ENCODE data around the gene SNX1. TPM values are rescaled to one million over a fixed set of nuclear protein-coding genes. Genes with fewer than 3 reads are reported as not detected.

The SNX1 gene
- total and polyA plus RNA-seq, 2 of the 13 experiments (the other 11 are each of a cell fraction or from before 2014, with no cell fraction given): 29.3 to 60.1 TPM

DNA sequence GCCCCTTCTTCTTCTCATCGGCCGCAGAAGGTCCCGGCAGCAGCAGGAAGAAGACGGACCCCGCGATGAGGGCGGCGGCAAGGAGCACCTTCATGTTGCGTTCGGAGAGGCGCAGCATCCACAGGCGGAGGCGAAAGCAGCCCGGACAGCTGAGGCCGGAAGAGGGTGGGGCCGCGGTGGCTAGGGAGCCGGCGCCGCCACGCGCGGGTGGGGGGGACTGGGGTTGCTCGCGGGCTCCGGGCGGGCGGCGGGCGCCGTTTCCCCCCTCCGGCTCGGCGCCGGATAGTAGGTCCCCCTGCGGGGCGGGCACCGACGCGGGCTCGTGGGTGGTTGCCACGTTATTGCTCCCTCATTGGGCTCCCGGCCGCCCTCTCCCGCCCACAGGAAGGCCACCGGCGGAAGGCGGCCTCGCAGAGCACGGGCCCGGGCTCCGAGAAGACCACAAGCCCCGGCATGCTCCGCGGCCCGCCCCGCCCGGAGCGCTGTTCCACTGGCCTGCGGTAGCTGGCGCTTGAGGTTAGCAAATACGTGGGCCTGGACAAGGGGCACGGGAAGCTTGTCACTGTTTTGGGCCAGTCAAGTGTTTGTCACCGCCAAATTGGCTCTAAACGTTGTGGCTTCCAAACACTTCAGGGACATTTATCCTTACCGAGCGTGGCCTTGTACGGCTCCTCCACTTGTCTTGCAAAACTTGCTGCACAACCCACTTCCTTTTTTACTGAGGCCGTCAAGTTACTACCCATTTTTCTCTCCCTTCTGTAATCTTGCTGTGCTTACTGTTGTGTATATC, 67.3 kb downstream of the SNX1 start, which contains the start of gene PPIB (continued):
- TF ChIP-seq, protein P1, sequence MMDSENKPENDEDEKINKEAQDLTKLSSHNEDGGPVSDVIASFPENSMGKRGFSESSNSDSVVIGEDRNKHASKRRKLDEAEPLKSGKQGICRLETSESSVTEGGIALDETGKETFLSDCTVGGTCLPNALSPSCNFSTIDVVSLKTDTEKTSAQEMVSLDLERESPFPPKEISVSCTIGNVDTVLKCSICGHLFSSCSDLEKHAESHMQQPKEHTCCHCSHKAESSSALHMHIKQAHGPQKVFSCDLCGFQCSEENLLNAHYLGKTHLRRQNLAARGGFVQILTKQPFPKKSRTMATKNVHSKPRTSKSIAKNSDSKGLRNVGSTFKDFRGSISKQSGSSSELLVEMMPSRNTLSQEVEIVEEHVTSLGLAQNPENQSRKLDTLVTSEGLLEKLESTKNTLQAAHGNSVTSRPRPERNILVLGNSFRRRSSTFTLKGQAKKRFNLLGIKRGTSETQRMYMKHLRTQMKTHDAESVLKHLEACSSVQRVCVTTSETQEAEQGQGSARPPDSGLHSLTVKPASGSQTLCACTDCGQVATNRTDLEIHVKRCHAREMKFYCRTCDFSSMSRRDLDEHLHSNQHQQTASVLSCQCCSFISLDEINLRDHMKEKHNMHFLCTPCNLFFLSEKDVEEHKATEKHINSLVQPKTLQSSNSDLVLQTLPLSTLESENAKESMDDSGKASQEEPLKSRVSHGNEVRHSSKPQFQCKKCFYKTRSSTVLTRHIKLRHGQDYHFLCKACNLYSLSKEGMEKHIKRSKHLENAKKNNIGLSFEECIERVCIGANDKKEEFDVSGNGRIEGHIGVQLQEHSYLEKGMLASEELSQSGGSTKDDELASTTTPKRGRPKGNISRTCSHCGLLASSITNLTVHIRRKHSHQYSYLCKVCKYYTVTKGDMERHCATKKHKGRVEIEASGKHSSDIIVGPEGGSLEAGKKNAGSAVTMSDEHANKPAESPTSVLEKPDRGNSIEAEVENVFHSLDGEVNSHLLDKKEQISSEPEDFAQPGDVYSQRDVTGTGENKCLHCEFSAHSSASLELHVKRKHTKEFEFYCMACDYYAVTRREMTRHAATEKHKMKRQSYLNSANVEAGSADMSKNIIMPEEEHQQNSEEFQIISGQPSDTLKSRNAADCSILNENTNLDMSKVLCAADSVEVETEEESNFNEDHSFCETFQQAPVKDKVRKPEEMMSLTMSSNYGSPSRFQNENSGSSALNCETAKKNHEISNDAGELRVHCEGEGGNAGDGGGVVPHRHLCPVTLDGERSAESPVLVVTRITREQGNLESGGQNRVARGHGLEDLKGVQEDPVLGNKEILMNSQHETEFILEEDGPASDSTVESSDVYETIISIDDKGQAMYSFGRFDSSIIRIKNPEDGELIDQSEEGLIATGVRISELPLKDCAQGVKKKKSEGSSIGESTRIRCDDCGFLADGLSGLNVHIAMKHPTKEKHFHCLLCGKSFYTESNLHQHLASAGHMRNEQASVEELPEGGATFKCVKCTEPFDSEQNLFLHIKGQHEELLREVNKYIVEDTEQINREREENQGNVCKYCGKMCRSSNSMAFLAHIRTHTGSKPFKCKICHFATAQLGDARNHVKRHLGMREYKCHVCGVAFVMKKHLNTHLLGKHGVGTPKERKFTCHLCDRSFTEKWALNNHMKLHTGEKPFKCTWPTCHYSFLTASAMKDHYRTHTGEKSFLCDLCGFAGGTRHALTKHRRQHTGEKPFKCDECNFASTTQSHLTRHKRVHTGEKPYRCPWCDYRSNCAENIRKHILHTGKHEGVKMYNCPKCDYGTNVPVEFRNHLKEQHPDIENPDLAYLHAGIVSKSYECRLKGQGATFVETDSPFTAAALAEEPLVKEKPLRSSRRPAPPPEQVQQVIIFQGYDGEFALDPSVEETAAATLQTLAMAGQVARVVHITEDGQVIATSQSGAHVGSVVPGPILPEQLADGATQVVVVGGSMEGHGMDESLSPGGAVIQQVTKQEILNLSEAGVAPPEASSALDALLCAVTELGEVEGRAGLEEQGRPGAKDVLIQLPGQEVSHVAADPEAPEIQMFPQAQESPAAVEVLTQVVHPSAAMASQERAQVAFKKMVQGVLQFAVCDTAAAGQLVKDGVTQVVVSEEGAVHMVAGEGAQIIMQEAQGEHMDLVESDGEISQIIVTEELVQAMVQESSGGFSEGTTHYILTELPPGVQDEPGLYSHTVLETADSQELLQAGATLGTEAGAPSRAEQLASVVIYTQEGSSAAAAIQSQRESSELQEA (CRISPR knock-in tag; IDR thresholded peaks at IDR 0.05; ENCODE audit: not compliant biosample characterization): peak; percentile 73
- TF ChIP-seq ZNF329 (CRISPR knock-in tag; IDR thresholded peaks at IDR 0.05; ENCODE audit: low read depth) (0 out of 2 replicates have a peak, but pooled peaks have one; percentile 72), HOXA3 (CRISPR knock-in tag; IDR thresholded peaks at IDR 0.05) (peak; percentile 73), MIER2 (CRISPR knock-in tag; IDR thresholded peaks at IDR 0.05) (peak; percentile 48; the same call in 1 of the 2 replicates), ELF3 (CRISPR knock-in tag; IDR thresholded peaks at IDR 0.05) (peak; percentile 51; the same call in 1 of the 2 replicates), ZNF296 (CRISPR knock-in tag; conservative IDR thresholded peaks at IDR 0.05) (no peak), BRD4 (CRISPR knock-in tag; IDR thresholded peaks at IDR 0.05) (peak; percentile 77; the same call in 1 of the 2 replicates), ZBTB38 (CRISPR knock-in tag; IDR thresholded peaks at IDR 0.05) (peak; percentile 35; the same call in 1 of the 2 replicates), RXRA (CRISPR knock-in tag; IDR thresholded peaks at IDR 0.05) (peak; percentile 37; the same call in 1 of the 2 replicates), JUN (CRISPR knock-in tag; IDR thresholded peaks at IDR 0.05) (0 out of 2 replicates have a peak, but pooled peaks have one; percentile 36), ZFP90 (CRISPR knock-in tag; IDR thresholded peaks at IDR 0.05; ENCODE audit: borderline replicate concordance) (no peak), GABPA (IDR thresholded peaks at IDR 0.05; ENCODE audit: low read depth, low read length) (peak; percentile 85), GABPA (CRISPR knock-in tag; IDR thresholded peaks at IDR 0.05; ENCODE audit: low read depth) (peak; percentile 87), SIN3B (IDR thresholded peaks at IDR 0.05; ENCODE audit: low read length) (peak; percentile 17; the same call in 1 of the 2 replicates), ZNF547 (CRISPR knock-in tag; IDR thresholded peaks at IDR 0.05) (peak; percentile 56; the same call in 1 of the 2 replicates), MEIS2 (CRISPR knock-in tag; IDR thresholded peaks at IDR 0.05) (peak; percentile 28)
- TF ChIP-seq, protein P2, sequence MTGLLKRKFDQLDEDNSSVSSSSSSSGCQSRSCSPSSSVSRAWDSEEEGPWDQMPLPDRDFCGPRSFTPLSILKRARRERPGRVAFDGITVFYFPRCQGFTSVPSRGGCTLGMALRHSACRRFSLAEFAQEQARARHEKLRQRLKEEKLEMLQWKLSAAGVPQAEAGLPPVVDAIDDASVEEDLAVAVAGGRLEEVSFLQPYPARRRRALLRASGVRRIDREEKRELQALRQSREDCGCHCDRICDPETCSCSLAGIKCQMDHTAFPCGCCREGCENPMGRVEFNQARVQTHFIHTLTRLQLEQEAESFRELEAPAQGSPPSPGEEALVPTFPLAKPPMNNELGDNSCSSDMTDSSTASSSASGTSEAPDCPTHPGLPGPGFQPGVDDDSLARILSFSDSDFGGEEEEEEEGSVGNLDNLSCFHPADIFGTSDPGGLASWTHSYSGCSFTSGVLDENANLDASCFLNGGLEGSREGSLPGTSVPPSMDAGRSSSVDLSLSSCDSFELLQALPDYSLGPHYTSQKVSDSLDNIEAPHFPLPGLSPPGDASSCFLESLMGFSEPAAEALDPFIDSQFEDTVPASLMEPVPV (CRISPR knock-in tag; IDR thresholded peaks at IDR 0.05): peak; percentile 17; the same call in 1 of the 2 replicates
- TF ChIP-seq, protein P3, sequence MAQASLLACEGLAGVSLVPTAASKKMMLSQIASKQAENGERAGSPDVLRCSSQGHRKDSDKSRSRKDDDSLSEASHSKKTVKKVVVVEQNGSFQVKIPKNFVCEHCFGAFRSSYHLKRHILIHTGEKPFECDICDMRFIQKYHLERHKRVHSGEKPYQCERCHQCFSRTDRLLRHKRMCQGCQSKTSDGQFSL (CRISPR knock-in tag; IDR thresholded peaks at IDR 0.05): no peak

All from HepG2 (cell line).